ENCODE data around the gene PC.

The PC gene

DNA sequence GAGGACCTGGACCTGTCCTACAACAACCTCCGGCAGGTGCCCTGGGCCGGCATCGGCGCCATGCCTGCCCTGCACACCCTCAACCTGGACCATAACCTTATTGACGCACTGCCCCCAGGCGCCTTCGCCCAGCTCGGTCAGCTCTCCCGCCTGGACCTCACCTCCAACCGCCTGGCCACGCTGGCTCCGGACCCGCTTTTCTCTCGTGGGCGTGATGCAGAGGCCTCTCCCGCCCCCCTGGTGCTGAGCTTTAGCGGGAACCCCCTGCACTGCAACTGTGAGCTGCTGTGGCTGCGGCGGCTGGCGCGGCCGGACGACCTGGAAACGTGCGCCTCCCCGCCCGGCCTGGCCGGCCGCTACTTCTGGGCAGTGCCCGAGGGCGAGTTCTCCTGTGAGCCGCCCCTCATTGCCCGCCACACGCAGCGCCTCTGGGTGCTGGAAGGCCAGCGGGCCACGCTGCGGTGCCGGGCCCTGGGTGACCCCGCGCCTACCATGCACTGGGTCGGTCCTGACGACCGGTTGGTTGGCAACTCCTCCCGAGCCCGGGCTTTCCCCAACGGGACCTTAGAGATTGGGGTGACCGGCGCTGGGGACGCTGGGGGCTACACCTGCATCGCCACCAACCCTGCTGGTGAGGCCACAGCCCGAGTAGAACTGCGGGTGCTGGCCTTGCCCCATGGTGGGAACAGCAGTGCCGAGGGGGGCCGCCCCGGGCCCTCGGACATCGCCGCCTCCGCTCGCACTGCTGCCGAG, 99.8 kb downstream of the PC start:
- no peak for TF ChIP-seq RAD21 (IDR thresholded peaks at IDR 0.05; ENCODE audit: low read depth)
- TF ChIP-seq, protein P1, sequence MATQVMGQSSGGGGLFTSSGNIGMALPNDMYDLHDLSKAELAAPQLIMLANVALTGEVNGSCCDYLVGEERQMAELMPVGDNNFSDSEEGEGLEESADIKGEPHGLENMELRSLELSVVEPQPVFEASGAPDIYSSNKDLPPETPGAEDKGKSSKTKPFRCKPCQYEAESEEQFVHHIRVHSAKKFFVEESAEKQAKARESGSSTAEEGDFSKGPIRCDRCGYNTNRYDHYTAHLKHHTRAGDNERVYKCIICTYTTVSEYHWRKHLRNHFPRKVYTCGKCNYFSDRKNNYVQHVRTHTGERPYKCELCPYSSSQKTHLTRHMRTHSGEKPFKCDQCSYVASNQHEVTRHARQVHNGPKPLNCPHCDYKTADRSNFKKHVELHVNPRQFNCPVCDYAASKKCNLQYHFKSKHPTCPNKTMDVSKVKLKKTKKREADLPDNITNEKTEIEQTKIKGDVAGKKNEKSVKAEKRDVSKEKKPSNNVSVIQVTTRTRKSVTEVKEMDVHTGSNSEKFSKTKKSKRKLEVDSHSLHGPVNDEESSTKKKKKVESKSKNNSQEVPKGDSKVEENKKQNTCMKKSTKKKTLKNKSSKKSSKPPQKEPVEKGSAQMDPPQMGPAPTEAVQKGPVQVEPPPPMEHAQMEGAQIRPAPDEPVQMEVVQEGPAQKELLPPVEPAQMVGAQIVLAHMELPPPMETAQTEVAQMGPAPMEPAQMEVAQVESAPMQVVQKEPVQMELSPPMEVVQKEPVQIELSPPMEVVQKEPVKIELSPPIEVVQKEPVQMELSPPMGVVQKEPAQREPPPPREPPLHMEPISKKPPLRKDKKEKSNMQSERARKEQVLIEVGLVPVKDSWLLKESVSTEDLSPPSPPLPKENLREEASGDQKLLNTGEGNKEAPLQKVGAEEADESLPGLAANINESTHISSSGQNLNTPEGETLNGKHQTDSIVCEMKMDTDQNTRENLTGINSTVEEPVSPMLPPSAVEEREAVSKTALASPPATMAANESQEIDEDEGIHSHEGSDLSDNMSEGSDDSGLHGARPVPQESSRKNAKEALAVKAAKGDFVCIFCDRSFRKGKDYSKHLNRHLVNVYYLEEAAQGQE (IDR thresholded peaks at IDR 0.05; ENCODE audit: low read depth) = no peak
- TF ChIP-seq YY1 (IDR thresholded peaks at IDR 0.05; ENCODE audit: low read depth) = no peak
- TF ChIP-seq CEBPB (IDR thresholded peaks at IDR 0.05) = no peak
- no peak for TF ChIP-seq NFIC (IDR thresholded peaks at IDR 0.05)
- TF ChIP-seq TAF1 (IDR thresholded peaks at IDR 0.05; ENCODE audit: low read depth) = no peak
- no peak for TF ChIP-seq FOXM1 (IDR thresholded peaks at IDR 0.05; ENCODE audit: borderline replicate concordance, low read depth)
- TF ChIP-seq ZBTB7A (IDR thresholded peaks at IDR 0.05; ENCODE audit: low read depth) = no peak
- TF ChIP-seq EP300 (IDR thresholded peaks at IDR 0.05; ENCODE audit: borderline replicate concordance) = no peak
- no peak for TF ChIP-seq CREB1 (IDR thresholded peaks at IDR 0.05; ENCODE audit: low read depth)
- TF ChIP-seq, protein P2, sequence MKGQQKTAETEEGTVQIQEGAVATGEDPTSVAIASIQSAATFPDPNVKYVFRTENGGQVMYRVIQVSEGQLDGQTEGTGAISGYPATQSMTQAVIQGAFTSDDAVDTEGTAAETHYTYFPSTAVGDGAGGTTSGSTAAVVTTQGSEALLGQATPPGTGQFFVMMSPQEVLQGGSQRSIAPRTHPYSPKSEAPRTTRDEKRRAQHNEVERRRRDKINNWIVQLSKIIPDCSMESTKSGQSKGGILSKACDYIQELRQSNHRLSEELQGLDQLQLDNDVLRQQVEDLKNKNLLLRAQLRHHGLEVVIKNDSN (IDR thresholded peaks at IDR 0.05) = no peak
- no peak for TF ChIP-seq TCF12 (IDR thresholded peaks at IDR 0.05; ENCODE audit: low read depth)
- TF ChIP-seq, protein P3, sequence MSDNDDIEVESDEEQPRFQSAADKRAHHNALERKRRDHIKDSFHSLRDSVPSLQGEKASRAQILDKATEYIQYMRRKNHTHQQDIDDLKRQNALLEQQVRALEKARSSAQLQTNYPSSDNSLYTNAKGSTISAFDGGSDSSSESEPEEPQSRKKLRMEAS (IDR thresholded peaks at IDR 0.05) = no peak
- TF ChIP-seq EGR1 (IDR thresholded peaks at IDR 0.05) = no peak
- TF ChIP-seq TEAD4 (IDR thresholded peaks at IDR 0.05) = no peak

DNA sequence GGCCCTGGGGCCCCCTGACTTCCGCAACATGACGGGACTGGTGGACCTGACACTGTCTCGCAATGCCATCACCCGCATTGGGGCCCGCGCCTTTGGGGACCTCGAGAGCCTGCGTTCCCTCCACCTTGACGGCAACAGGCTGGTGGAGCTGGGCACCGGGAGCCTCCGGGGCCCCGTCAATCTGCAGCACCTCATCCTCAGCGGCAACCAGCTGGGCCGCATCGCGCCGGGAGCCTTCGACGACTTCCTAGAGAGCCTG, 100.3 kb downstream of the PC start:
- no peak for TF ChIP-seq RAD21 (IDR thresholded peaks at IDR 0.05; ENCODE audit: low read depth)
- no peak for TF ChIP-seq CREB1 (IDR thresholded peaks at IDR 0.05; ENCODE audit: low read depth)
- no peak for TF ChIP-seq TCF12 (IDR thresholded peaks at IDR 0.05; ENCODE audit: low read depth)
- no peak for TF ChIP-seq YY1 (IDR thresholded peaks at IDR 0.05; ENCODE audit: low read depth)
- TF ChIP-seq EGR1 (IDR thresholded peaks at IDR 0.05) = no peak
- no peak for TF ChIP-seq EP300 (IDR thresholded peaks at IDR 0.05; ENCODE audit: borderline replicate concordance)
- TF ChIP-seq, protein P1 (IDR thresholded peaks at IDR 0.05; ENCODE audit: low read depth) = no peak
- TF ChIP-seq, protein P3 (IDR thresholded peaks at IDR 0.05) = no peak
- TF ChIP-seq, protein P2 (IDR thresholded peaks at IDR 0.05) = no peak
- no peak for TF ChIP-seq TEAD4 (IDR thresholded peaks at IDR 0.05)
- no peak for TF ChIP-seq NFIC (IDR thresholded peaks at IDR 0.05)
- TF ChIP-seq CEBPB (IDR thresholded peaks at IDR 0.05) = no peak
- no peak for TF ChIP-seq FOXM1 (IDR thresholded peaks at IDR 0.05; ENCODE audit: borderline replicate concordance, low read depth)
- no peak for TF ChIP-seq TAF1 (IDR thresholded peaks at IDR 0.05; ENCODE audit: low read depth)

DNA sequence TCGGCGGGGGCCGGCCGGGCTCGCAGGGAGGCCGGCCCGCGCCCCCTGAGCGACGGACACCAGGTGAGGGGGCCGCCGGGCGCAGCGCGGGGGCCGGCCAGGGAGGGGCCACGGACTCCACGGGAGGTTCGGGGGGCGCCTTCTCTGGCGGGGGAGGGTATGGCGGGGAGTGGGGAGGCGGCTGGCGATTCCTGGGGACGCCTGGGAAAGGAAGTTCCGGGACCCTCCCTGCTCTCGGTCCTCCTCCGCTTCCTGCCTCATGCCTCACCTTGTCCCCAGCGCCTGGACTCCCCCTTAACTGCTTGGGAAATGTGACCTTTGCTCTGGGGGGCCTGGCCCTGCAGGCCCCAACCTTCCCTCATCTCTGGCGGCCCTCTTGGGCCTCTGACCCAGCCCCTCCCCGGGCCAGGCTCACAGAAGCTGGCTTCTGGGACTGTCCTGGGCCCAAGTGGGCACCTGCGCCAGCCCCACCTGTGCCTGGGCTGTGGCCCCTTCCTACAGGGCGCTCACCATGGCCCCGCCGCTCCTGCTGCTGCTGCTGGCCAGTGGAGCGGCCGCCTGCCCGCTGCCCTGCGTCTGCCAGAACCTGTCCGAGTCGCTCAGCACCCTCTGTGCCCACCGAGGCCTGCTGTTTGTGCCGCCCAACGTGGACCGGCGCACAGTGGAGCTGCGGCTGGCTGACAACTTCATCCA, 100.8 kb downstream of the PC start:
- TF ChIP-seq RAD21 (IDR thresholded peaks at IDR 0.05; ENCODE audit: low read depth) = no peak
- no peak for TF ChIP-seq TEAD4 (IDR thresholded peaks at IDR 0.05)
- no peak for TF ChIP-seq CREB1 (IDR thresholded peaks at IDR 0.05; ENCODE audit: low read depth)
- TF ChIP-seq FOXM1 (IDR thresholded peaks at IDR 0.05; ENCODE audit: borderline replicate concordance, low read depth) = no peak
- TF ChIP-seq, protein P2 (IDR thresholded peaks at IDR 0.05) = no peak
- TF ChIP-seq, protein P1 (IDR thresholded peaks at IDR 0.05; ENCODE audit: low read depth) = no peak
- no peak for TF ChIP-seq NFIC (IDR thresholded peaks at IDR 0.05)
- TF ChIP-seq, protein P3 (IDR thresholded peaks at IDR 0.05) = no peak
- no peak for TF ChIP-seq EGR1 (IDR thresholded peaks at IDR 0.05)
- no peak for TF ChIP-seq TCF12 (IDR thresholded peaks at IDR 0.05; ENCODE audit: low read depth)
- TF ChIP-seq CEBPB (IDR thresholded peaks at IDR 0.05) = no peak
- TF ChIP-seq ZBTB7A (IDR thresholded peaks at IDR 0.05; ENCODE audit: low read depth) = no peak; the same call in 1 of the 2 replicates
- TF ChIP-seq EP300 (IDR thresholded peaks at IDR 0.05; ENCODE audit: borderline replicate concordance) = no peak

Data from Ishikawa (cell line).